Measurements from ENCODE around the gene PLD3.

DNA sequence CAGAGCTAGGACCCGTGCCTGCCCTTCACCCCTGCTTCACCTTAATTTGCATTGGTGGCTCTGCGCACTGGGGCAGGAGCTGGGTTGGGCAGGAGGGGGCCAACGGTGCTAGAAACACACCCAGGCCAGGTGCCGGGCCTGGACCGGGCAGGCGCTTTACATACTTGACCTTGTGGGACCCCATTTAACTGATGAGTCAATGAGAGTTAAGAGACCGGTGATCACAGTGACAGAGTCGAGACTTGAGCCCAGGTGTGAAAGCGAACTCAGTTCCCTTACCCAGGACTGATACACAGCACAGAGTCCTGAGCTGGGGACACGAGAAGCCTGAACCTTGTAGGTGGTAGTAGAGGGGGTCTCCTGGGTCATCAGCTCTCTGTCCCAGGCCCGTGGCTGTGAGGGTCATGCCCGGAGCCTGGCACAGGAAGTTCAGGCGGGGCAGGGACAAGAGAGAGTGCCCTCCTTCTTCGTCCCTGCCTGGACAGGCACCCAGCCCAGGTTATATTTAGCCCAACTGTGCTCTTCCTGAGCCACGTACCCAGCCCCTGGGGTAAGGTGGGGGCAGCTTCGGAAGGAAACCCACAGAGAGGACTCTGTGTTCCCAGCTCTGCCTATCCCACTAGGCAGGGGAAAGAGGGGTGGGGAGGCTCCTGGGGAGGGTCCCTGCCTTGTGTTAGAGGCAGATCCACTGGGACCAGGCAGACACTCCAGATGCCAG, 62.8 kb downstream of the PLD3 start:
- TF ChIP-seq POLR2A (IDR thresholded peaks at IDR 0.05): no peak
- TF ChIP-seq CTCF (IDR thresholded peaks at IDR 0.05): no peak
